ENCODE results near the gene NCOA7. TPM values are rescaled to one million over a fixed set of nuclear protein-coding genes. Genes with fewer than 3 reads are reported as not detected.

NCOA7 gene
- total RNA-seq, 1 experiment from 2014 or later, result 9.4 TPM

DNA sequence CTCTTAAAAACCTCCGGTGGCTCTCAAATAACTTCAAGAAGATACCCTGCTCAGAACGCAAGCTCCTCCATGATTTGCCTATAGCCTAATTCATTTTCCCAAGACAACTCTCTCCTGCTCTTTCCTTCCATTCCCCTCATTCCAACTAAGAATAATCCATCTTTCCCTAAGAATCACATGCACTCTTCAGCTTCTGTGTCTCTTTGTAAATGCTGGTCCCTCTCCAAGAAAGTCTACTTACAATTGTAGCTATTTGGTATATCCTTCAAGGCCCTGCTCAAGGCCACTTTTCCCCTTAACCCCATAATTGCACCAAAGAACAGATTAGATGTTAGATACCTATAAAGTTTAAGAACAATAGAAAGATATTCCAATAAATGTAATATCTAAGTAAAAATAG is 48.7 kb upstream of the NCOA7 start:
- H2BK5ac ChIP-seq (ENCODE audit: insufficient read length, low read length), result no peak overlapping the region
- DNase-seq, result no peak
- Mint-ChIP-seq H3K9me3 (no peaks in the 10 kb centered on the region; a peak in 1 of 5 replicates), H3K4me1 (peaks cover 40 to 43% of the 10 kb centered on the region in 2 experiments), H3K27me3 (ENCODE audit: low read depth) (peaks cover 3% of the 10 kb centered on the region), H3K36me3 (ENCODE audit: insufficient read depth in 1 of 3, low read depth in 3 of 3) (no peaks in the 10 kb centered on the region), H3K27ac (no peak overlapping the region), H3K4me3 (no peak overlapping the region)
- H3K4ac ChIP-seq (ENCODE audit: low read depth, low read length), result no peak overlapping the region
- H4K91ac ChIP-seq (ENCODE audit: insufficient read length, low read depth, low read length), result no peak overlapping the region
- no peak overlapping the region for H2AK5ac ChIP-seq (ENCODE audit: insufficient read length, low read length)
- no peak overlapping the region for H2AFZ ChIP-seq (ENCODE audit: low read length)
- WGBS (ENCODE audit: extremely low coverage, insufficient read length, low lambda C conversion rate), result no CpG with 5 or more reads among the region's 2 CpGs
- H2BK120ac ChIP-seq (ENCODE audit: low read depth, low read length, poor library complexity, severe bottlenecking), result no peak overlapping the region
- H2BK12ac ChIP-seq (ENCODE audit: insufficient read length, low read depth, low read length), result no peak overlapping the region
- H3K27ac ChIP-seq (ENCODE audit: insufficient read length, low read depth, low read length), result no peak overlapping the region
- H3K18ac ChIP-seq (ENCODE audit: insufficient read length, low read depth, low read length), result no peak overlapping the region
- no peaks in the 10 kb centered on the region for H3K27me3 ChIP-seq (ENCODE audit: insufficient read depth, low read length)
- H3K9ac ChIP-seq (ENCODE audit: extremely low read depth, insufficient read length, low read length), result no peak overlapping the region
- H4K20me1 ChIP-seq (ENCODE audit: control insufficient read depth, insufficient read depth, insufficient read length), result no peaks in the 10 kb centered on the region
- no peak overlapping the region for H2BK20ac ChIP-seq (ENCODE audit: low read depth, low read length, poor library complexity, severe bottlenecking)
- H3K23ac ChIP-seq (ENCODE audit: insufficient read length, low read depth, low read length), result no peak overlapping the region
- H3K4me2 ChIP-seq (ENCODE audit: insufficient read depth, insufficient read length, low read length), result no peak overlapping the region
- no peaks in the 10 kb centered on the region for H3K79me2 ChIP-seq (ENCODE audit: insufficient read depth, low read length)
- H4K8ac ChIP-seq (replicated peaks; ENCODE audit: insufficient read length, low read depth, low read length), result no peak overlapping the region
- H3K23me2 ChIP-seq (ENCODE audit: insufficient read length, low read depth, low read length, poor library complexity, severe bottlenecking), result peaks cover 7% of the 10 kb centered on the region
- H3K9me3 ChIP-seq (ENCODE audit: control insufficient read depth, low read depth, low read length), result no peaks in the 10 kb centered on the region
- peaks cover 4% of the 10 kb centered on the region; the same call in 1 of the 2 replicates for H3K4me1 ChIP-seq (ENCODE audit: insufficient read depth, low read length)
- TF ChIP-seq, protein P1, sequence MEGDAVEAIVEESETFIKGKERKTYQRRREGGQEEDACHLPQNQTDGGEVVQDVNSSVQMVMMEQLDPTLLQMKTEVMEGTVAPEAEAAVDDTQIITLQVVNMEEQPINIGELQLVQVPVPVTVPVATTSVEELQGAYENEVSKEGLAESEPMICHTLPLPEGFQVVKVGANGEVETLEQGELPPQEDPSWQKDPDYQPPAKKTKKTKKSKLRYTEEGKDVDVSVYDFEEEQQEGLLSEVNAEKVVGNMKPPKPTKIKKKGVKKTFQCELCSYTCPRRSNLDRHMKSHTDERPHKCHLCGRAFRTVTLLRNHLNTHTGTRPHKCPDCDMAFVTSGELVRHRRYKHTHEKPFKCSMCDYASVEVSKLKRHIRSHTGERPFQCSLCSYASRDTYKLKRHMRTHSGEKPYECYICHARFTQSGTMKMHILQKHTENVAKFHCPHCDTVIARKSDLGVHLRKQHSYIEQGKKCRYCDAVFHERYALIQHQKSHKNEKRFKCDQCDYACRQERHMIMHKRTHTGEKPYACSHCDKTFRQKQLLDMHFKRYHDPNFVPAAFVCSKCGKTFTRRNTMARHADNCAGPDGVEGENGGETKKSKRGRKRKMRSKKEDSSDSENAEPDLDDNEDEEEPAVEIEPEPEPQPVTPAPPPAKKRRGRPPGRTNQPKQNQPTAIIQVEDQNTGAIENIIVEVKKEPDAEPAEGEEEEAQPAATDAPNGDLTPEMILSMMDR (conservative IDR thresholded peaks at IDR 0.05), result no peak
- no peak overlapping the region for H4K5ac ChIP-seq (ENCODE audit: insufficient read length, low read depth, low read length)
- no peak overlapping the region for H3K56ac ChIP-seq (ENCODE audit: insufficient read length, low read depth, low read length)
- H3T11ph ChIP-seq (ENCODE audit: low read length), result no peak overlapping the region
- H2BK15ac ChIP-seq (ENCODE audit: low read depth, low read length), result no peak overlapping the region
- no peak overlapping the region for H3K14ac ChIP-seq (ENCODE audit: insufficient read depth, low read length)
- no peaks in the 10 kb centered on the region for H3K79me1 ChIP-seq (ENCODE audit: insufficient read depth, low read depth, low read length, poor library complexity, severe bottlenecking)
